Vagina (tissue), 2 donors: ENCODE measurements around the gene APC. TPM values are rescaled to one million over a fixed set of nuclear protein-coding genes. Genes with fewer than 3 reads are reported as not detected.

ENCODE experiments used
- DNase-seq, 2 donors: peaks; one replicate each; pipeline ENCODE4 v3.0.0-alpha.2; 2017; ENCODE audit errors: extremely low spot score in 2 of 2
- H3K27ac ChIP-seq: fragments of 200-600 bp; sonication (generic); one replicate; pipeline ENCODE4 v1.5.1; 2019
- H3K27me3 ChIP-seq: fragments of 200-600 bp; sonication (generic); one replicate; pipeline ENCODE4 v1.5.1; 2019
- H3K36me3 ChIP-seq, 2 donors: fragments of 200-600 bp; sonication (generic); one replicate each; pipeline ENCODE4 v1.5.1; 2017 to 2019
- H3K4me1 ChIP-seq: fragments of 200-600 bp; sonication (generic); one replicate; pipeline ENCODE4 v1.5.1; 2019
- H3K4me3 ChIP-seq, 2 donors: fragments of 200-600 bp; sonication (generic); 1 replicate in 1 of 2; 2 replicates in 1 of 2; pipeline ENCODE4 v1.5.1; 2016 to 2019
- H3K9me3 ChIP-seq: fragments of 200-600 bp; sonication (generic); one replicate; pipeline ENCODE4 v1.5.1; 2019
- CTCF ChIP-seq, 3 experiments: fragments of 450-650 bp in 2 of 3; fragments of 200-600 bp in 1 of 3; sonication (generic) in 1 of 3; IDR thresholded peaks; one replicate each; pipeline ENCODE4 v1.5.1; 2017 to 2019; ENCODE audit warnings: antibody characterized with exemption in 3 of 3, mild to moderate bottlenecking in 2 of 3, moderate library complexity in 2 of 3
- POLR2A ChIP-seq, 2 donors: fragments of 450-650 bp; IDR thresholded peaks; one replicate each; pipeline ENCODE4 v1.6.1; 2017; ENCODE audit warnings: antibody characterized with exemption in 2 of 2, mild to moderate bottlenecking in 2 of 2, moderate library complexity in 2 of 2
- POLR2AphosphoS5 ChIP-seq, 2 donors: sonication (generic); formaldehyde crosslinking; IDR thresholded peaks; one replicate each; pipeline ENCODE4 v1.9.0; 2017; ENCODE audit warnings: antibody characterized with exemption in 2 of 2, mild to moderate bottlenecking in 2 of 2, low read depth in 1 of 2; ENCODE audit not compliant: insufficient read depth in 1 of 2
- intact Hi-C: fragments of 100-400 bp; cut with DNase I; formaldehyde crosslinking; loops from one replicate; pipeline ENCODE4 v1.15.1; 2023
- total RNA-seq: library from RNA; depleted of rRNA; stranded (reverse); fragments of >200 nt; gene quantifications from one replicate; pipeline ENCODE4 v1.2.3, GENCODE V29; 2016

Gene APC
- total RNA-seq, 1 donor from 2014 or later, result 92.8 TPM

DNA sequence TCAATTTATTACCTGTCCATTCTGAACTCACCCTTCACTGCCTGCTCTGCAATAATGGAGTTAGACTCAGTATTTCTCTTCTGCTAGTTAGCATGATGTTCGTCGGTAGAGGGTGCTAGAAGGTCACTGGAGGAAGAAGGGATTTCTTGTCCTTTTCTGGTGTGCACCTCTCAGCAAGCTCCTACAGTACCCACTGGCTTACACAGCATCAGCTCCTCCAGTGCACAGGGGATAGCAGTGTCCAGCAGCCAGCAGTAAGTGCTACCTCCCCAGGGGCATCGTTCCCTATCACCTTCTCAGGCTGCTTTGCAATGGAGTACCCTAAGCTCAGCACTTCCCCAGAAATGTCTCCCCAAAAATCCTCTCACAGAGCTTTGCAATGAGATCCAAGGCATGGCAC lies 45.9 kb upstream of the APC start:
- Histone ChIP-seq H3K36me3 (no peaks in the 10 kb centered on the region), H3K4me3 (no peak overlapping the region), H3K4me1 (no peaks in the 10 kb centered on the region), H3K27me3 (no peaks in the 10 kb centered on the region), H3K9me3 (no peaks in the 10 kb centered on the region), H3K27ac (no peak overlapping the region)
- TF ChIP-seq POLR2A (IDR thresholded peaks at IDR 0.05), result no peak
- no peak for TF ChIP-seq CTCF (IDR thresholded peaks at IDR 0.05)
- TF ChIP-seq POLR2AphosphoS5 (IDR thresholded peaks at IDR 0.05; ENCODE audit: insufficient read depth in 1 of 2, low read depth in 1 of 2), result no peak
- intact Hi-C loops, result no loop called here
- no peak for DNase-seq

- TF ChIP-seq POLR2A (IDR thresholded peaks at IDR 0.05) (no peak), CTCF (IDR thresholded peaks at IDR 0.05) (no peak), POLR2AphosphoS5 (IDR thresholded peaks at IDR 0.05; ENCODE audit: insufficient read depth in 1 of 2, low read depth in 1 of 2) (no peak)
- no peaks in the 10 kb centered on the region for H3K4me1 ChIP-seq
- H3K9me3 ChIP-seq, result no peaks in the 10 kb centered on the region
- no peak overlapping the region for H3K4me3 ChIP-seq
- no peaks in the 10 kb centered on the region for H3K36me3 ChIP-seq
- intact Hi-C loops, result no loop called here
- H3K27ac ChIP-seq, result no peak overlapping the region
- no peaks in the 10 kb centered on the region for H3K27me3 ChIP-seq
- no peak for DNase-seq
Observed at GRCh38 chr5:112692472-112692871, 45.2 kb upstream of the APC start.

DNA sequence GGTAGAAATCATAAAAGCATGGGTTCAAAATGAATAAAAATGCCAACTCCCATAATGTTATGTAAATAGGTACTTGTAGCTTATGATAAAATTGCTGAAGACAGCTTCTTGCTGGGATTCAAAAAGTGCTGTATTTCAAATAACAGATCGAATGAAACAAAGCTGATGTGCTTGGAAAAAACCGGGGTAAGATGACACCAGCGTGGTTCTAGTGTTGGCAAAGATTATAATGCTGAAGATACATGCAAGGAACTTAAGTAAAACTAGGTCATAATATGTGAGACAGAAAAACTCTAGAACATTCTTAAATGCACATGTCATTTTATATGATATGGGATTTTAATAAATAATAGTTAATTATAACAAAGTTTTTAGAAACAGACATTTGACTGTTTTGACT lies 44.4 kb upstream of the APC start:
- intact Hi-C loops, result no loop called here
- no peaks in the 10 kb centered on the region for H3K36me3 ChIP-seq
- H3K4me1 ChIP-seq, result no peaks in the 10 kb centered on the region
- H3K27ac ChIP-seq, result no peak overlapping the region
- H3K27me3 ChIP-seq, result no peaks in the 10 kb centered on the region
- H3K9me3 ChIP-seq, result no peaks in the 10 kb centered on the region
- no peak overlapping the region for H3K4me3 ChIP-seq
- no peak for DNase-seq
- TF ChIP-seq POLR2A (IDR thresholded peaks at IDR 0.05) (no peak), POLR2AphosphoS5 (IDR thresholded peaks at IDR 0.05; ENCODE audit: insufficient read depth in 1 of 2, low read depth in 1 of 2) (no peak), CTCF (IDR thresholded peaks at IDR 0.05) (no peak)

- H3K4me1 ChIP-seq, result no peaks in the 10 kb centered on the region
- TF ChIP-seq POLR2A (IDR thresholded peaks at IDR 0.05) (no peak), POLR2AphosphoS5 (IDR thresholded peaks at IDR 0.05; ENCODE audit: insufficient read depth in 1 of 2, low read depth in 1 of 2) (no peak), CTCF (IDR thresholded peaks at IDR 0.05) (no peak)
- intact Hi-C loops, result no loop called here
Observed at GRCh38 chr5:112694853-112695709, 42.6 kb upstream of the APC start.

GRCh38 chr5:112696786-112697185 lies 40.9 kb upstream of the APC start:
- Histone ChIP-seq H3K9me3 (no peaks in the 10 kb centered on the region), H3K27ac (no peak overlapping the region), H3K4me3 (no peak overlapping the region), H3K27me3 (no peaks in the 10 kb centered on the region), H3K36me3 (no peaks in the 10 kb centered on the region), H3K4me1 (no peaks in the 10 kb centered on the region)
- TF ChIP-seq CTCF (IDR thresholded peaks at IDR 0.05) (no peak), POLR2A (IDR thresholded peaks at IDR 0.05) (no peak), POLR2AphosphoS5 (IDR thresholded peaks at IDR 0.05; ENCODE audit: insufficient read depth in 1 of 2, low read depth in 1 of 2) (no peak)
- intact Hi-C loops, result no loop called here
- no peak for DNase-seq

More at GRCh38 chr5:112694853-112695709, 42.6 kb upstream of the APC start:
- DNase-seq, result no peak
- H3K27me3 ChIP-seq, result no peaks in the 10 kb centered on the region
- no peak overlapping the region for H3K4me3 ChIP-seq
- no peak overlapping the region for H3K27ac ChIP-seq
- H3K9me3 ChIP-seq, result no peaks in the 10 kb centered on the region
- no peaks in the 10 kb centered on the region for H3K36me3 ChIP-seq
